Effector memory CD4-positive, alpha-beta T cell (primary cell): ENCODE results near the gene TPM3.
"Not testable (repeated sequence)": the region's sequence is repeated elsewhere in the genome, so short reads cannot be mapped to it uniquely, and the experiment has no call there.

ENCODE experiments used
- DNase-seq, 3 donors: peaks; one replicate each; pipeline ENCODE4 v3.0.0-alpha.2; 2020
- H3K27ac ChIP-seq: 2 replicates; pipeline ENCODE4 v1.7.0; 2013; ENCODE audit warnings: mild to moderate bottlenecking, low read length, moderate library complexity; ENCODE audit not compliant: insufficient read depth, poor library complexity, severe bottlenecking
- H3K27me3 ChIP-seq: replicated peaks from 2 replicates; pipeline ENCODE4 v1.7.0; 2013; ENCODE audit warnings: mild to moderate bottlenecking, low read length; ENCODE audit not compliant: insufficient read depth, control insufficient read depth, poor library complexity, severe bottlenecking
- H3K36me3 ChIP-seq: 2 replicates; pipeline ENCODE4 v1.7.0; 2013; ENCODE audit warnings: mild to moderate bottlenecking, low read length, moderate library complexity; ENCODE audit not compliant: control insufficient read depth, insufficient read depth
- H3K4me1 ChIP-seq: 2 replicates; pipeline ENCODE4 v1.7.0; 2013; ENCODE audit warnings: low read length, mild to moderate bottlenecking; ENCODE audit not compliant: control insufficient read depth, insufficient read depth, poor library complexity, severe bottlenecking
- H3K4me3 ChIP-seq: 2 replicates; pipeline ENCODE4 v1.7.0; 2013; ENCODE audit warnings: low read length, low read depth, mild to moderate bottlenecking; ENCODE audit not compliant: insufficient read depth, poor library complexity, severe bottlenecking
- H3K9me3 ChIP-seq: 2 replicates; pipeline ENCODE4 v1.7.0; 2013; ENCODE audit warnings: mild to moderate bottlenecking, low read length, moderate library complexity; ENCODE audit not compliant: control insufficient read depth
- total RNA-seq, 3 donors: gene quantifications; one replicate each; lab custom pipeline; 2026; lab: John Stamatoyannopoulos, UW

TPM3 gene
- total RNA-seq: 493 to 511 (median 497) reads per million in 3 donors

GRCh38 chr1:154191990-154192461, at the start of gene TPM3:
Gene TPM3, minus strand, starts transcription at chr1:154192100. Its CDS starts 82 bp downstream, at chr1:154192018.
- no peak within 1 kb of the TSS for H3K27ac ChIP-seq
- no peaks in the 10 kb centered on the region for H3K9me3 ChIP-seq
- H3K36me3 ChIP-seq: no peaks in the 10 kb centered on the region
- H3K4me3 ChIP-seq: no peak within 1 kb of the TSS
- no peaks in the 10 kb centered on the region for H3K4me1 ChIP-seq
- no peak for DNase-seq
- H3K27me3 ChIP-seq: no peaks in the 10 kb centered on the region

GRCh38 chr1:154240294-154240833, 48.5 kb upstream of the TPM3 start:
- H3K27ac ChIP-seq: no peak overlapping the region
- DNase-seq: no peak
- peaks cover 77% of the 10 kb centered on the region for H3K36me3 ChIP-seq

GRCh38 chr1:154239491-154239890, 47.6 kb upstream of the TPM3 start:
- no peak for DNase-seq
- H3K36me3 ChIP-seq: peaks cover 77% of the 10 kb centered on the region
- no peaks in the 10 kb centered on the region for H3K27me3 ChIP-seq
- no peaks in the 10 kb centered on the region for H3K4me1 ChIP-seq
- no peak overlapping the region for H3K27ac ChIP-seq
- H3K9me3 ChIP-seq: no peaks in the 10 kb centered on the region
- H3K4me3 ChIP-seq: no peak overlapping the region

More at GRCh38 chr1:154240294-154240833, 48.5 kb upstream of the TPM3 start:
- Histone ChIP-seq H3K27me3 (no peaks in the 10 kb centered on the region), H3K4me3 (no peak overlapping the region), H3K9me3 (no peaks in the 10 kb centered on the region), H3K4me1 (no peaks in the 10 kb centered on the region)

DNA sequence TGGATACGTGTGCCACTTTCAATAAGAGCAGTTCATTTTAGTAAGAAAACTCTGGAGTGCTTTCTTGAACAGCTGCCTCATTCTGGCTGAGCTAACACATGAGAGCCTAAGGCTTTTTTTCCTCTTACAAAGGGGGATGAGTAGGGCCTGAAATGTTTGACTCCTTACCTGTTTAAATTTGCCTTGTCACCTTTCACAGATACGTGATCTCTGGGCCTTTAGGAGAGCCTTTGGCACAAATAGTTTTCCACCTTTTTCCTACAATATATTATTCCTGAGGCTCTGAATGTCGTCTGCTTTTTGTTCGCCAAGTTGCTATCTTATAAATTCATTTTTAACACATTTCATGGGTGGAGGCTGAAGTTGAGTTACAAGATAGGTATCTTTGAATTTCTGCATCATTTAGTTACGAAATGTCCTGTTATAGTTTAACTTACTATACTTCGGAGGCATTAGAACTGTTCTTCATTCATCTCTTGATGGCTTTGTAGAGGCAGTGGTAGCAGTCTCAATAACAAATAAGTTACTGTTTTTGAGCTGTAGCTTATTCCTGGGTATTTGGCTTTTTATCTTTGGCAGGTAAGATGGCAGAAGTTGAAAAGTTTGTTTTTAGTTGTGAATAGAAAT, 46.1 kb upstream of the TPM3 start:
- peaks cover 71% of the 10 kb centered on the region for H3K36me3 ChIP-seq
- H3K27me3 ChIP-seq: no peaks in the 10 kb centered on the region
- no peaks in the 10 kb centered on the region for H3K9me3 ChIP-seq
- no peak overlapping the region for H3K4me3 ChIP-seq
- no peaks in the 10 kb centered on the region for H3K4me1 ChIP-seq
- no peak for DNase-seq
- H3K27ac ChIP-seq: no peak overlapping the region

DNA sequence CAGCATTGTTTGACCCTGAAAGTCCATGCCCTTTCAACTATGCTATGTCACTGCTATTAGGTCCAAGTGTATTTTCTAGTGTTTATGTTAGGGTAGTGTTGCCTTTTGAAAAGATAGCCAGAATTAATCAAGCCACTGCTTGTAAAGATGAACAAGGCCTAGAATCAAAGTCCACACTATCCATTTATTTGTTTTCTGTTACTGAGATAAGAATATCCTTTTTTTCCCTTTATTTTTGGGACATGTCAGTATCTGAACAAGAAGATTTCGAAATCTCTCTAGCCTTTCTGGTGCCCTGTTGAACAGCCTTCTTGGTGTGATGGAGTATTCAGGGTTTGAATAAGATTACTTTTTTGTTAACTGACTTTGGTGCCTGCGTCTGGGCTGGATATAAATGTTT, 45.5 kb upstream of the TPM3 start:
- Histone ChIP-seq H3K27ac (no peak overlapping the region), H3K9me3 (no peaks in the 10 kb centered on the region), H3K36me3 (peaks cover 76% of the 10 kb centered on the region), H3K27me3 (no peaks in the 10 kb centered on the region), H3K4me3 (no peak overlapping the region), H3K4me1 (no peaks in the 10 kb centered on the region)
- DNase-seq: no peak

DNA sequence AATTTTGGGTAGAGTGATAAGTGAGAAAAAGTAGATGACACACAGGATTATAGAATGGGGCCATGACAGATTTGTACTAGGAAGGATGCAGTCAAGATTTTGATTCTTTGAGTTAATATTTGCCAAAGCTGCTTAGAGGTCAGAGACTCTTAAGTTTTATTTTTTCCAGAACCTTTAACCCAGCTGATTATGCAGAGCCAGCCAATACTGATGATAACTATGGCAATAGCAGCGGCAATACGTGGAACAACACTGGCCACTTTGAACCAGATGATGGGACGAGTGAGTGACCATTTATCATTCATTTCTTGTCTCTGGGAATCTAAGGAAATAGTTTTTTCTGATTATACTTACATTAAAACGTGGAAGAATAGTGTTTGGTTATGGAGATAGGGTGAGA, 45.0 kb upstream of the TPM3 start:
- Histone ChIP-seq H3K4me1 (no peaks in the 10 kb centered on the region), H3K27ac (no peak overlapping the region), H3K27me3 (no peaks in the 10 kb centered on the region), H3K36me3 (peaks cover 80% of the 10 kb centered on the region), H3K4me3 (no peak overlapping the region), H3K9me3 (no peaks in the 10 kb centered on the region)
- no peak for DNase-seq

DNA sequence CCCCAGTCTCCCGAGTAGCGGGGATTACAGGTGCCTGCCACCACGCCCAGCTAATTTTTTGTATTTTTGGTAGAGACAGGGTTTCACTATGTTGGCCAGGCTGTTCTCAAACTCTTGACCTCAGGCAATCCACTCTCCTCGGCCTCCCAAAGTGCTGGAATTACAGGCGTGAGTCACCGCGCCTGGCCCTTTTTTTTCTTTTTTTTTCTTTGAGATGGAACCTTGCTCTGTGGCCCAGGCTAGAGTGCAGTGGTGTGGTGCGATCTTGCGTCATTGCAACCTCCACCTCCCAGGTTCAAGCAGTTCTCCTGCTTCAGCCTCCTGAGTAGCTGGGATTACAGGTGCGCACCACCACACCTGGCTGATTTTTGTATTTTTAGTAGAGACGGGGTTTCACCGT, 41.2 kb upstream of the TPM3 start:
- peaks cover 90% of the 10 kb centered on the region for H3K36me3 ChIP-seq
- not testable (repeated sequence) for H3K4me3 ChIP-seq, DNase-seq

GRCh38 chr1:154231112-154231511, 39.2 kb upstream of the TPM3 start:
- not testable (repeated sequence) for H3K27ac ChIP-seq, DNase-seq
- H3K36me3 ChIP-seq: peaks cover 88% of the 10 kb centered on the region

More for the DNA sequence above, 41.2 kb upstream of the TPM3 start:
- not testable (repeated sequence) for H3K27me3 ChIP-seq, H3K4me1 ChIP-seq, H3K9me3 ChIP-seq, H3K27ac ChIP-seq

GRCh38 chr1:154225370-154225769, 33.5 kb upstream of the TPM3 start:
- Histone ChIP-seq H3K4me1 (peaks cover 14% of the 10 kb centered on the region), H3K27me3 (no peaks in the 10 kb centered on the region), H3K4me3 (no peak overlapping the region), H3K36me3 (peaks cover 39% of the 10 kb centered on the region), H3K27ac (no peak overlapping the region), H3K9me3 (no peaks in the 10 kb centered on the region)
- DNase-seq: no peak

More at GRCh38 chr1:154231112-154231511, 39.2 kb upstream of the TPM3 start:
- H3K4me3 ChIP-seq, H3K4me1 ChIP-seq, H3K27me3 ChIP-seq, H3K9me3 ChIP-seq: not testable (repeated sequence)

- no peak overlapping the region for H3K4me3 ChIP-seq
- no peaks in the 10 kb centered on the region for H3K27me3 ChIP-seq
- no peak for DNase-seq
- peaks cover 29% of the 10 kb centered on the region for H3K36me3 ChIP-seq
- H3K9me3 ChIP-seq: no peaks in the 10 kb centered on the region
- peaks cover 23% of the 10 kb centered on the region for H3K4me1 ChIP-seq
- no peak overlapping the region for H3K27ac ChIP-seq
Measured at GRCh38 chr1:154223621-154224020, 31.7 kb upstream of the TPM3 start.
